B cell (primary cell): ENCODE data around the gene LRRC31.

Experiments used
- CTCF ChIP-seq: fragments of 200-600 bp; IDR thresholded peaks from one replicate; pipeline ENCODE4 v1.8.0; 2022; ENCODE audit warnings: antibody characterized with exemption, mild to moderate bottlenecking
- EZH2 ChIP-seq: IDR thresholded peaks from 2 replicates; pipeline ENCODE4 v1.6.1; 2012; ENCODE audit warnings: borderline replicate concordance, low read depth, mild to moderate bottlenecking, moderate library complexity, low read length; ENCODE audit not compliant: insufficient read depth, poor library complexity, severe bottlenecking

- TF ChIP-seq CTCF (no peak), EZH2 (no peak)
Measured at GRCh38 chr3:169822983-169823382, 46.8 kb downstream of the LRRC31 start.
